ENCODE measurements around the gene CSNK1E.
A peak's percentile ranks its signal among the peaks of the same experiment; 100 is the strongest.

CSNK1E gene

DNA sequence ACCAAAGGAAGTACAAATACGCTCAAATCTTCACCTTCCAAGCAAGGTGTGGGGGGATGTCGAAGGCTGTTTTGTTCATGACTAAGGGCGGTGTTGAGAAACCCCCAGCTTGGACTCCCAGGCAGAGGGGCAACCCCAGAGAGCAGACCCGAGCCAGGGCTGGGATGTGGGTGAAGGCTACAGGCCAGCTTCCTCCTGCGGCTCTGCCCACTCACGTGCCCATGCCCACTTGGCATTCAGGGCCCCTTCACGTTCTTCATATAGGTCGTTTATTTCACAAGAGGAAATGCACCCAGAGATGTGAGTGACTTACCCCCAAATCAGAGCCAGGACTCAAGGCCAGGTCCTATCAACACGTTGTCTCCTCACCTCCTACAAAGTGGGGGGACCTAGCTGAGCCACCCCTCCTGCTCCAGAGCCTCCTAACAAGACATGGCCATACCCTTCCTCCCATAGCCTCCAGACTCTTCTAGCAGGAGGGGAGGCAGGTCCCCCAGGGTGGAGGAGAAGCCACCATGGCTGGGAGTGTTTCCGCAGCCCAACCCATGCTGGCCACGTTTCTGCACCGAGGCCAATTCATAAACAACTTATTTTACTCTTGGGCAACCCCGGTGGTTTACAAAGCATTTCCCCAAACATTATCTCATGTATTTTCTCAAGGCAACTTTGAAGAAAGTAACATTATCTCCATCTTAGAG is 66.4 kb downstream of the CSNK1E start:
- no peak for DNase-seq (ENCODE audit: low read depth, low spot score)

DNA sequence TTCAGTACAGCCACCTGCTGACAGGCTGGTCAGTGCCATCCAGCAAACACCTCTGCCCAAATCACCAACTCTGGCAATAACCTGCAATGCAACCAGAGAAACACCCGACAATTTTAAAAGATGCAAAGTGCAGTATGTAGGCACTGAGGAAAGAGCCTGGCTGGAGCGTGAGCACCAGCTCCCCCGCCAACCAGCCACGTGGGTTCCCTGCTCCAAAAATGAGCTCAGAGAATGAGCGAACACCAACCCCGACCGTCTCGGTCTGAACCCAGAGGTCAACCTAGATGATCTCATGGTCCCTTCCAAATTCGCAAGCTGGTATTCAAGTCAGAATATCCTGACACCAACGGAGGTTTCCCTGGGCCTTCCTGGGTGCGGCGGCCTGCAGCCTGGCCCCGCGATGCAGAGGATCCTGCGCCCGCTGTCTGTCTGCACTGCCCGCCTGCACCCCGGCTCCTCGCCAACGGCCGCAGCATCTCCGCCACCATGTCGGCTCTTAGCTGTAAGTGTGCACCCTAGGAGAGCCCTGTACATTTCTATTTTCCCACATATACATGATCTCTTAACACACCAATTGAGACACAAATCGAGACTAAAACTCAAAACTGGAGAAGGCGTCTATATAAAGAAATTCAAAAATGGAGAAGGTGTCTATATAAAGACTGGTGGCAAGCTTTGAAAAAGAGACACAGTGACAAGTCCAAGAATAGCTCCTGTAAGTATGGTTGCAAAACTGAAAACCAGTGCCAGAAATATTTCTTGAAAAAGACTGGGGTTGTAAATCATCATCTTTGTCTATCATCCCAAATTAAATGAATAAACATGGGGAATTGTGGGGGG is 67.2 kb downstream of the CSNK1E start:
- no peak for DNase-seq (ENCODE audit: low read depth, low spot score)

- no peak for DNase-seq (ENCODE audit: low read depth, low spot score)
These were observed 67.9 kb downstream of the CSNK1E start for GRCh38 chr22:38249301-38249700.

GRCh38 chr22:38248280-38248679 is 69.0 kb downstream of the CSNK1E start:
- DNase-seq (ENCODE audit: low read depth, low spot score), result no peak

- no peak for DNase-seq (ENCODE audit: low read depth, low spot score)
These were observed 69.5 kb downstream of the CSNK1E start for GRCh38 chr22:38247713-38248112.

GRCh38 chr22:38246692-38247091 is 70.5 kb downstream of the CSNK1E start:
- no peak for DNase-seq (ENCODE audit: low read depth, low spot score)

DNA sequence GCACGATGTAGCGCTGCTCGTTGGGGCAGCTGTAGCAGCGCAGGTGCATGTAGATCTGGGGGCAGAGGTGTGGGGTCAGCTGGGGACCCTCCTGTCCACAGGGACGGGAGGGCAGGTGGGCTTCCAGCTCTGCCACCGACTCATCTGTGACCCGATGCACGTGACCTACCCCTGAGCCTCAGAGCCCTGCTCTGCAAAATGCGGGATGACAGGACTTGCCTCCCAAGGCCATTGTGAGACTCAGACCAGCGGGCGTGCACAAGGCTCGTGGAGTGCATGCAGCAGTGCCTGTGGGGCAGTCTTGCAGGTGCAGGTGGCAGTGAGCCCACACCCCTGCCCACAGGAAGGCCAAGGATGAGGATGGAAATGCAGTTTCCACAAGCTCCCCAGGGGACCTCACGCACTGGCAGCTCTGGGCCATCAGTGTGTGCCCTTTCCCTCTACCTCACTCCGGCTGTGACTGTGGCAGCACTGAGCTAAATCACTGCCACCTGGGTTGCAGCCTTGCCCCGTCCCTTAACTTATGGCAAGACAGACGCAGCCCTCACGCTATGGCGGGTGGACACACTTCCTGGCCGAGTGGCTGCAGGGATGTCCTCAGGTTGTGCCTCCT is 71.1 kb downstream of the CSNK1E start:
- DNase-seq (ENCODE audit: low read depth, low spot score), result no peak

- no peak for DNase-seq (ENCODE audit: low read depth, low spot score)
These were observed 73.1 kb downstream of the CSNK1E start for GRCh38 chr22:38244106-38244505.

DNA sequence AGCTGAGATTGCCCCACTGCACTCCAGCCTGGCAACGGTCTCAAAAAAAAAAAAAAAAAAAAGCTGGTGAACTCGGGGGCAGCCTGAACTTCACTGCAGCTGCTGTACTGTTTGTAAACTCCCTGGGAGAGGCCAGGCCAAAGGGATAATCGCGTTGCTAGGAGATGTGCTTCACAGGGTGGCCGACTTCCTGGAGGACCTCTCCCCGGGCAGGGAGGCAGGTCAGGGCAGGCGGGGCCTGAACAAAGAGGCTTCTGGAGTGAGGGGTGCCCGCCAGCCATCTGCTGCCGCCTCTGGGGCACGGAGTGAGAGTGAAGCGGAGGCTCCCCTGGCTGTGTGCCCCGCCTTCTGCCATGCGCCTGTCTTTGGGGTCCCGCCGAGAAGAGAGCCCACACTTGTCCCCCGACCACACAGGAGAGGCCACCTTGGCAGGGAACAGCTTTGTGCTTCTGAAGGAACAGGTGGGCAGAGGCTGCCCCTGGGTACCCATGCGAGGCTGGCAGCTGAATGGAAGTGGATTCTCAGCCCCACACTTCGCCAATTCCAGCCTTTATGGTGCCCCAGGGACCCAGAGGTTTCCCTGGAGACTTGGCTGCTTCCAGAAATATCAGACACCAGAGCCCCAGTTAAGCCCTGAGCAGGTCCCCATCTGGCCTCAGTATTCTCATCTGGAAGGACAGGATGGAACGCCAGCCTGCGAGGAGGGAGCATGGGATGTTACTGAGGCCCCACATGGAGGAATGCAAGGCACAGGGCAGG is 74.0 kb downstream of the CSNK1E start:
- DNase-seq (ENCODE audit: low read depth, low spot score), result no peak

DNA sequence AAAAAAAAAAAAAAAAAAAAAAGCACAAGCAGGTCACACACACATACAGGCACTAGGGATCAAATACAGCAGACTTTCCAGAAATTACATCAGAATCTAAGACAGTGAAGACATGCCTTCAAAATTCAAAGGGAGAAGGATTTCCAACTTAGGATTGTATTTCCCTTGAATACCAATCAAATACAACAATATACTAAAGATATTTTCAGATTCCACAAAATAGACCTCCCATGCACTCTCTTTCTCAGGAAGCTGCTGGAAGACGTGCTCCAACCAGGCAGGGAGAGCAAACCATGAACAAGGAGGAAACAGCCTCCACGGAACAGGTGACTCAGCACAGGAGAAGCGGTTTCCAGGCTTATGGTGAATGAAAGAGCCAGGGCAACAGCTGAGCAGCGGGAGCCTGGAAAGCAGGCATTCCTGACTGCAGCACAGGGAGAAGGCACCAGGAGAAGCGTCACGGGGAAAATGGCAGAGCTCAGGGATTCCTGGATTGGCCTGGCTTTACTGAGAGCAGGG is 76.4 kb downstream of the CSNK1E start:
- DNase-seq (ENCODE audit: low read depth, low spot score), result peak; percentile 74
